ENCODE measurements around the gene PDCD10.

PDCD10 gene

DNA sequence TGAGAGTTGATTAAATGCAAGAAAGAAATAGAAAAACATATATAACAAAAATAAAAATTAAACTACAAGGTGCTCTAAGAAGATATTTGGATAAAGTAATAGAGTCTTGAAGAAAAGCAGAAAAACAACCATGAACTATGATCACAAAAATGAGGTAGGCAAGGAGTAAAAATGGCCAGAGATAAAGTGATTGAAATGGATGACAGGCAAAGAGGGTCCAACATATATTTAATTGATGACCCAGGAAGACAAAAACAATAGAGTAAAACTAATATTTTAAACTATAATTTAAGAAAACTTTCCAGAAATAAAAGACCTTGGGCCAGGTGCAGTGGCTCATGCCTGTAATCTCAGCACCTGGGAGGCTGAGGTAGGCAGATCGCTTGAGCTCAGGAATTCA lies 58.8 kb downstream of the PDCD10 start:
- no peak overlapping the region for H3K18ac ChIP-seq (ENCODE audit: low read depth in 1 of 2, low read length in 2 of 2)
- H3K36me3 ChIP-seq (ENCODE audit: control insufficient read depth in 1 of 2, insufficient read depth in 2 of 2, low read depth in 1 of 2, low read length in 2 of 2) = peaks cover 4 to 83% of the 10 kb centered on the region in 2 experiments
- H3K23ac ChIP-seq (ENCODE audit: low read length in 2 of 2) = no peak overlapping the region
- WGBS = 93% methylated on average over 1 of the region's 1 CpG
- H2BK120ac ChIP-seq (ENCODE audit: low read depth, low read length) = no peak overlapping the region
- H3K27ac ChIP-seq (ENCODE audit: low read length, poor library complexity, severe bottlenecking) = no peak overlapping the region
- H3K4me1 ChIP-seq (ENCODE audit: control insufficient read depth, insufficient read depth, low read depth, low read length) = no peaks in the 10 kb centered on the region
- H2AFZ ChIP-seq (ENCODE audit: low read depth, low read length) = no peak overlapping the region
- H4K8ac ChIP-seq (ENCODE audit: low read length) = no peak overlapping the region
- H2BK12ac ChIP-seq (ENCODE audit: low read length in 2 of 2) = no peak overlapping the region
- H3K9me3 ChIP-seq (ENCODE audit: control insufficient read depth, low read length) = peaks cover 29% of the 10 kb centered on the region
- H3K4me3 ChIP-seq (ENCODE audit: insufficient read depth in 1 of 2, low read depth in 1 of 2, low read length in 2 of 2) = no peak overlapping the region
- H3K4ac ChIP-seq (ENCODE audit: low read depth in 1 of 2, low read length in 2 of 2) = no peak overlapping the region
- H3K4me2 ChIP-seq (ENCODE audit: low read length, poor library complexity, severe bottlenecking) = no peak overlapping the region
- H4K91ac ChIP-seq (ENCODE audit: low read length) = no peak overlapping the region
- H2AK5ac ChIP-seq (ENCODE audit: low read length, severe bottlenecking) = no peak overlapping the region
- peaks cover 3% of the 10 kb centered on the region for H3K79me1 ChIP-seq (replicated peaks; ENCODE audit: low read length, poor library complexity, severe bottlenecking)
- no peak overlapping the region for H3K14ac ChIP-seq (ENCODE audit: low read length in 2 of 2)
- no peak overlapping the region for H3K9ac ChIP-seq (ENCODE audit: low read length)
- no peak overlapping the region for H2BK5ac ChIP-seq (ENCODE audit: low read depth, low read length, poor library complexity, severe bottlenecking)
- no peaks in the 10 kb centered on the region for H3K27me3 ChIP-seq (ENCODE audit: control insufficient read depth in 1 of 2, insufficient read depth in 1 of 2, low read length in 2 of 2)
- no peak overlapping the region for H2BK15ac ChIP-seq (ENCODE audit: low read depth, poor library complexity, severe bottlenecking)
- DNase-seq = no peak

DNA sequence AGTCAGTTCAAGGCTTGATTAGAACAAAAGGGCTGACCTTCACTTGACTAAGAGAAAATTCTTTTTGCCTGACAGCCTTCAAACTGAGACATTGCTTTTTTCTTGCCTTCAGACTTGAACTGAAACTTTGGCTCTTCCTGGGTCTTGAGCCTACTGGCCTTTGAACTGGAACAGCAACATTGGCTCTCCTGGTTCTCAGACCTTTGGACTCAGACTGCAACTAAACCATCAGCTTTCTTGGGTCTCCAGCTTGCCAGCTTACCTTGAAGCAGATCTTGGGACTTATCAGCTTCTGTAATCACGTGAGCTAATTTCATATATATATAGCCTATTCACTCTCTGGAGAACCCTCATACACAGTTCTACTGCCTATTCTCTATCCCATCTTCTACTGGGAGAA lies 61.5 kb downstream of the PDCD10 start:
- H3K18ac ChIP-seq (ENCODE audit: low read depth in 1 of 2, low read length in 2 of 2) = no peak overlapping the region
- no peak overlapping the region for H4K8ac ChIP-seq (ENCODE audit: low read length)
- DNase-seq = no peak
- H3K14ac ChIP-seq (ENCODE audit: low read length in 2 of 2) = no peak overlapping the region
- no peak overlapping the region for H3K4ac ChIP-seq (ENCODE audit: low read depth in 1 of 2, low read length in 2 of 2)
- H3K4me2 ChIP-seq (ENCODE audit: low read length, poor library complexity, severe bottlenecking) = no peak overlapping the region
- H3K4me3 ChIP-seq (ENCODE audit: insufficient read depth in 1 of 2, low read depth in 1 of 2, low read length in 2 of 2) = no peak overlapping the region
- H3K23ac ChIP-seq (ENCODE audit: low read length in 2 of 2) = no peak overlapping the region
- no peak overlapping the region for H3K27ac ChIP-seq (ENCODE audit: low read length, poor library complexity, severe bottlenecking)
- no peak overlapping the region for H3K9ac ChIP-seq (ENCODE audit: low read length)
- H3K36me3 ChIP-seq (ENCODE audit: control insufficient read depth in 1 of 2, insufficient read depth in 2 of 2, low read depth in 1 of 2, low read length in 2 of 2) = peaks cover 4 to 59% of the 10 kb centered on the region in 2 experiments
- no peaks in the 10 kb centered on the region for H3K4me1 ChIP-seq (ENCODE audit: control insufficient read depth, insufficient read depth, low read depth, low read length)
- H2BK12ac ChIP-seq (ENCODE audit: low read length in 2 of 2) = no peak overlapping the region
- H2AK5ac ChIP-seq (ENCODE audit: low read length, severe bottlenecking) = no peak overlapping the region
- H4K91ac ChIP-seq (ENCODE audit: low read length) = no peak overlapping the region
- H2BK120ac ChIP-seq (ENCODE audit: low read depth, low read length) = no peak overlapping the region
- H3K79me1 ChIP-seq (replicated peaks; ENCODE audit: low read length, poor library complexity, severe bottlenecking) = peaks cover 1% of the 10 kb centered on the region
- H2AFZ ChIP-seq (ENCODE audit: low read depth, low read length) = no peak overlapping the region
- H3K27me3 ChIP-seq (ENCODE audit: control insufficient read depth in 1 of 2, insufficient read depth in 1 of 2, low read length in 2 of 2) = no peaks in the 10 kb centered on the region
- no peak overlapping the region for H2BK15ac ChIP-seq (ENCODE audit: low read depth, poor library complexity, severe bottlenecking)
- no CpG with 5 or more reads among the region's 1 CpG for WGBS
- no peak overlapping the region for H2BK5ac ChIP-seq (ENCODE audit: low read depth, low read length, poor library complexity, severe bottlenecking)
- peaks cover 29% of the 10 kb centered on the region for H3K9me3 ChIP-seq (ENCODE audit: control insufficient read depth, low read length)

DNA sequence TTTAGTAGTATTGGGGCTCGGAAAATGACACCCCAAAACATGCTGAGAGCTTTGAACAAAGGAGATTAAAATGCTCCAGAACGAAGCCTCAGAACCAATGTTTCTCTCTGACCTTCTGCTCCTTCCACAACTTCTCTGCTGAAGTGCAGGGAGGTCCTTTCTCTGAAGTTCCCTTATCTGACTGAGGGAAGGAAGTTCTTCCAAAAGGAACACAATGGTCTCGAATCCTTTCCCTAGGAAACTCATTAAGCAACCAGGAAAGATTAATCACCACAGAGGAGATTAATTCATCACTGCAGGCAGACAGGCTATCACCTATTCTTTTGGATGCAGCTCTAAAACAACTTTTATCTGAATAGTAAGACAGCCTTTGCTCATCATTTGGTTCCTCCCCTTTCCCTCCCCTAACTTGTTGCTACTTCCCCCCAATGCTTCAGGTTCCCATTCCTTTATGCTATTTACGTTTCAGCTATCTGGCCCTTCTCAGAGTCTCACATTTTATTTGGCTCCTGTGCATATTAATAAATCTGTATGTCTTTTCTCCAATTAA lies 62.7 kb downstream of the PDCD10 start:
- WGBS = 84% methylated on average over 2 of the region's 4 CpGs
- H4K91ac ChIP-seq (ENCODE audit: low read length) = no peak overlapping the region

DNA sequence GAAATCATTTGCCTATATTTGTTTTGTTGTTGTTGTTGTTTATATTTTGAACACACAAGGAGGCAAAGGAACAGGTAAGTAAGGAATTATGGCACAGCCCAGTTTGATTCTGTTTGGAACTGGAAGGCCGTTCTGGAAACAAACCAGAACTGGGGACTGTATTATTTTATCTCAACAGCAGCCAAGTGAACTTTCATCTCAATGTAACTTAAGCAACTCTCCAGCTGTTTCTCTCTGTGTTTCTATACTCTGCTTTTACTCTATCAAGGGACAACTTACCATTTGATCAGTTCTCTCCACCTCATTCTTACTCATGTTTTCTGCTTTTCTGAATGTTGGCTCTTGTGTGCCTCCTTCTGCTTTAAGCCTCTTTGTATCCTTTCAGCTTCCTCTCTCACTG lies 65.0 kb downstream of the PDCD10 start:
- Histone ChIP-seq H2AFZ (ENCODE audit: low read depth, low read length) (no peak overlapping the region), H3K79me1 (replicated peaks; ENCODE audit: low read length, poor library complexity, severe bottlenecking) (no peaks in the 10 kb centered on the region), H3K4ac (ENCODE audit: low read depth in 1 of 2, low read length in 2 of 2) (no peak overlapping the region), H2BK12ac (ENCODE audit: low read length in 2 of 2) (no peak overlapping the region), H3K9me3 (ENCODE audit: control insufficient read depth, low read length) (no peaks in the 10 kb centered on the region), H3K18ac (ENCODE audit: low read depth in 1 of 2, low read length in 2 of 2) (no peak overlapping the region), H3K23ac (ENCODE audit: low read length in 2 of 2) (no peak overlapping the region), H3K4me3 (ENCODE audit: insufficient read depth in 1 of 2, low read depth in 1 of 2, low read length in 2 of 2) (no peak overlapping the region), H3K9ac (ENCODE audit: low read length) (no peak overlapping the region), H2BK120ac (ENCODE audit: low read depth, low read length) (no peak overlapping the region), H3K27ac (ENCODE audit: low read length, poor library complexity, severe bottlenecking) (no peak overlapping the region), H3K4me1 (ENCODE audit: control insufficient read depth, insufficient read depth, low read depth, low read length) (no peaks in the 10 kb centered on the region), H4K91ac (ENCODE audit: low read length) (no peak overlapping the region), H3K4me2 (ENCODE audit: low read length, poor library complexity, severe bottlenecking) (no peak overlapping the region), H4K8ac (ENCODE audit: low read length) (no peak overlapping the region), H2BK5ac (ENCODE audit: low read depth, low read length, poor library complexity, severe bottlenecking) (no peak overlapping the region), H3K27me3 (ENCODE audit: control insufficient read depth in 1 of 2, insufficient read depth in 1 of 2, low read length in 2 of 2) (no peaks in the 10 kb centered on the region), H2BK15ac (ENCODE audit: low read depth, poor library complexity, severe bottlenecking) (no peak overlapping the region), H2AK5ac (ENCODE audit: low read length, severe bottlenecking) (no peak overlapping the region), H3K36me3 (ENCODE audit: control insufficient read depth in 1 of 2, insufficient read depth in 2 of 2, low read depth in 1 of 2, low read length in 2 of 2) (peaks cover 0 to 26% of the 10 kb centered on the region in 2 experiments), H3K14ac (ENCODE audit: low read length in 2 of 2) (no peak overlapping the region)
- WGBS = 100% methylated on average over 1 of the region's 1 CpG
- no peak for DNase-seq

More for the DNA sequence above, 62.7 kb downstream of the PDCD10 start:
- Histone ChIP-seq H3K4ac (ENCODE audit: low read depth in 1 of 2, low read length in 2 of 2) (no peak overlapping the region), H3K18ac (ENCODE audit: low read depth in 1 of 2, low read length in 2 of 2) (no peak overlapping the region), H2BK120ac (ENCODE audit: low read depth, low read length) (no peak overlapping the region), H3K27ac (ENCODE audit: low read length, poor library complexity, severe bottlenecking) (no peak overlapping the region), H3K4me2 (ENCODE audit: low read length, poor library complexity, severe bottlenecking) (no peak overlapping the region), H3K4me3 (ENCODE audit: insufficient read depth in 1 of 2, low read depth in 1 of 2, low read length in 2 of 2) (no peak overlapping the region), H3K14ac (ENCODE audit: low read length in 2 of 2) (no peak overlapping the region), H2AFZ (ENCODE audit: low read depth, low read length) (no peak overlapping the region), H2AK5ac (ENCODE audit: low read length, severe bottlenecking) (no peak overlapping the region), H3K9me3 (ENCODE audit: control insufficient read depth, low read length) (peaks cover 22% of the 10 kb centered on the region), H4K8ac (ENCODE audit: low read length) (no peak overlapping the region), H3K27me3 (ENCODE audit: control insufficient read depth in 1 of 2, insufficient read depth in 1 of 2, low read length in 2 of 2) (no peaks in the 10 kb centered on the region), H3K36me3 (ENCODE audit: control insufficient read depth in 1 of 2, insufficient read depth in 2 of 2, low read depth in 1 of 2, low read length in 2 of 2) (peaks cover 4 to 49% of the 10 kb centered on the region in 2 experiments), H2BK15ac (ENCODE audit: low read depth, poor library complexity, severe bottlenecking) (no peak overlapping the region), H3K9ac (ENCODE audit: low read length) (no peak overlapping the region), H2BK12ac (ENCODE audit: low read length in 2 of 2) (no peak overlapping the region), H3K79me1 (replicated peaks; ENCODE audit: low read length, poor library complexity, severe bottlenecking) (peaks cover 1% of the 10 kb centered on the region), H3K23ac (ENCODE audit: low read length in 2 of 2) (no peak overlapping the region), H2BK5ac (ENCODE audit: low read depth, low read length, poor library complexity, severe bottlenecking) (no peak overlapping the region), H3K4me1 (ENCODE audit: control insufficient read depth, insufficient read depth, low read depth, low read length) (no peaks in the 10 kb centered on the region)
- no peak for DNase-seq
